ENCODE results near the gene NCK2. TPM values are rescaled to one million over a fixed set of nuclear protein-coding genes. Genes with fewer than 3 reads are reported as not detected.

NCK2 gene
- total and polyA plus RNA-seq, 10 of the 15 experiments (the other 5 are each of a cell fraction or from before 2014, with no cell fraction given) = 1.2 to 30.9 (median 14.1) TPM

GRCh38 chr2:105849431-105850179 lies 104.9 kb downstream of the NCK2 start:
- TF ChIP-seq IKZF2 (IDR thresholded peaks at IDR 0.05) (no peak), SUZ12 (IDR thresholded peaks at IDR 0.05; ENCODE audit: unreplicated experiment) (no peak), SMAD1 (IDR thresholded peaks at IDR 0.05; ENCODE audit: low read depth, partially characterized antibody) (no peak), MAX (IDR thresholded peaks at IDR 0.05; ENCODE audit: low read depth, low read length) (no peak), IRF4 (IDR thresholded peaks at IDR 0.05; ENCODE audit: low read depth, low read length) (no peak), RUNX3 (IDR thresholded peaks at IDR 0.05; ENCODE audit: low read length) (no peak), ATF7 (IDR thresholded peaks at IDR 0.05; ENCODE audit: low read depth) (no peak), BRCA1 (IDR thresholded peaks at IDR 0.05; ENCODE audit: low read depth, low read length) (no peak), SMARCA5 (IDR thresholded peaks at IDR 0.05) (no peak), MYC (IDR thresholded peaks at IDR 0.05; ENCODE audit: insufficient read depth, insufficient read length, insufficient replicate concordance, low read length, severe bottlenecking) (no peak)
- ChIA-PET RAD21 (ENCODE audit: unreplicated experiment) (interaction anchor here (1.0 kb wide), 1 partner anchor 51 kb away, joined by 3 read pairs; no protein-coding TSS in a partner anchor), CTCF (interaction anchor here (1.7 kb wide), 1 partner anchor 9 kb away, joined by 4 read pairs; no protein-coding TSS in a partner anchor), SMC1A (ENCODE audit: uncharacterized antibody, unreplicated experiment) (interaction anchor here (1.0 to 1.4 kb wide), 2 partner anchors 9 to 94 kb away, joined by 4 to 5 read pairs; no protein-coding TSS in a partner anchor), POLR2A (interaction anchor here (1.1 kb wide), 1 partner anchor 27 kb away, joined by 3 read pairs; no protein-coding TSS in a partner anchor)
- Histone ChIP-seq H3K4me2 (ENCODE audit: control insufficient read depth, insufficient read depth) (no peak overlapping the region), H4K20me1 (ENCODE audit: control insufficient read depth, insufficient read depth) (no peaks in the 10 kb centered on the region), H3K4me3 (no peak overlapping the region), H3K4me1 (ENCODE audit: control insufficient read depth, insufficient read depth, low read length) (no peaks in the 10 kb centered on the region), H3K27me3 (replicated peaks in 1 of 2; ENCODE audit: control insufficient read depth in 2 of 2, insufficient read depth in 2 of 2, low read length in 1 of 2) (no peaks in the 10 kb centered on the region), H3K9ac (ENCODE audit: control insufficient read depth, insufficient read depth, low read length) (no peak overlapping the region), H3K36me3 (ENCODE audit: control insufficient read depth in 2 of 2, insufficient read depth in 2 of 2, low read length in 1 of 2) (peaks cover 0 to 5% of the 10 kb centered on the region in 2 experiments; a peak in 2 of 4 replicates), H2AFZ (ENCODE audit: control insufficient read depth, low read depth, low read length) (no peak overlapping the region), H3K9me3 (replicated peaks; ENCODE audit: control insufficient read depth, insufficient read depth, low read length) (no peaks in the 10 kb centered on the region), H3K79me2 (ENCODE audit: control insufficient read depth, insufficient read depth, low read length) (no peaks in the 10 kb centered on the region; the same call in 1 of the 2 replicates), H3K27ac (ENCODE audit: control insufficient read depth, insufficient read depth) (no peak overlapping the region)
- in situ Hi-C loops (cut with MboI) (no loop called here), intact Hi-C loops (cut with micrococcal nuclease; ENCODE audit: unreplicated experiment) (no loop called here)
- ATAC-seq (no peak), FAIRE-seq (no peak), DNase-seq (ENCODE audit: low read depth, low spot score) (no peak)
- no TSS peak for BruUV-seq (replicated peaks)
- WGBS (ENCODE audit: insufficient coverage, insufficient replicate concordance, low lambda C conversion rate, missing lambda C conversion rate) = 74% methylated on average over 4 of the region's 4 CpGs

Measured in GM12878 (cell line).